DOHH2 (cell line): ENCODE results near the gene SOBP.

Source experiments
- EZH2phosphoT487 ChIP-seq: fragments of 200-600 bp; sonication (generic); IDR thresholded peaks from 2 replicates; pipeline ENCODE4 v1.6.1; 2017; ENCODE audit warnings: borderline replicate concordance, mild to moderate bottlenecking, antibody characterized with exemption, low read length, moderate library complexity, mixed read lengths
- TF ChIP-seq, protein P1 (sequence below): fragments of 200-600 bp; sonication (generic); IDR thresholded peaks from one replicate; pipeline ENCODE4 v1.5.1; 2014; ENCODE audit warnings: antibody characterized with exemption, mild to moderate bottlenecking, low read depth, low read length; ENCODE audit not compliant: poor library complexity, severe bottlenecking

DNA sequence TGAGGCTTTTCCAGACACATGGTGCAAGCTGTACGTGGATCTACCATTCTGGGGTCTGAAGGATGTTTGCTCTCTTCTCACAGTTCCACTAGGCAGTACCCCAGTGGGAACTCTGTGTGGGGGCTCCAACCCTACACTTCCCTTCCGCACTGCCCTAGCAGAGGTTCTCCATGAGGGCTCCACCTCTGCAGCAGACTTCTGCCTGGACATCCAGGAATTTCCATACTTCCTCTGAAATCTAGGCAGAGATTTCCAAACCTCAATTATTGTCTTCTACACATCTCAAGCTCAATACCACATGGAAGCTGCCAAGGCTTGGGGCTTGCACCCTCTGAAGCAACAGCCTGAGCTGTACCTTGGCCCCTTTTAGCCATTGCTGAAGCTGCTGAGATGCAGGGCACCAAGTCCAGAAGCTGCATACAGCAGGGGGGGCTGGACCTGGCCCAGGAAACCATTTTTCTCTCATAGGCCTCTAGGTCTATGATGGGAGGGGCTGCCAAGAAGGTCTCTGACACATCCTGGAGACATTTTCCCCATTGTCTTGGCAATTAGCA is 42.2 kb upstream of the SOBP start:
- TF ChIP-seq, protein P1, sequence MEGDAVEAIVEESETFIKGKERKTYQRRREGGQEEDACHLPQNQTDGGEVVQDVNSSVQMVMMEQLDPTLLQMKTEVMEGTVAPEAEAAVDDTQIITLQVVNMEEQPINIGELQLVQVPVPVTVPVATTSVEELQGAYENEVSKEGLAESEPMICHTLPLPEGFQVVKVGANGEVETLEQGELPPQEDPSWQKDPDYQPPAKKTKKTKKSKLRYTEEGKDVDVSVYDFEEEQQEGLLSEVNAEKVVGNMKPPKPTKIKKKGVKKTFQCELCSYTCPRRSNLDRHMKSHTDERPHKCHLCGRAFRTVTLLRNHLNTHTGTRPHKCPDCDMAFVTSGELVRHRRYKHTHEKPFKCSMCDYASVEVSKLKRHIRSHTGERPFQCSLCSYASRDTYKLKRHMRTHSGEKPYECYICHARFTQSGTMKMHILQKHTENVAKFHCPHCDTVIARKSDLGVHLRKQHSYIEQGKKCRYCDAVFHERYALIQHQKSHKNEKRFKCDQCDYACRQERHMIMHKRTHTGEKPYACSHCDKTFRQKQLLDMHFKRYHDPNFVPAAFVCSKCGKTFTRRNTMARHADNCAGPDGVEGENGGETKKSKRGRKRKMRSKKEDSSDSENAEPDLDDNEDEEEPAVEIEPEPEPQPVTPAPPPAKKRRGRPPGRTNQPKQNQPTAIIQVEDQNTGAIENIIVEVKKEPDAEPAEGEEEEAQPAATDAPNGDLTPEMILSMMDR: no peak
- no peak for TF ChIP-seq EZH2phosphoT487
